ENCODE data around the gene SLC16A9.
A peak's percentile ranks its signal among the peaks of the same experiment; 100 is the strongest.

Gene SLC16A9

DNA sequence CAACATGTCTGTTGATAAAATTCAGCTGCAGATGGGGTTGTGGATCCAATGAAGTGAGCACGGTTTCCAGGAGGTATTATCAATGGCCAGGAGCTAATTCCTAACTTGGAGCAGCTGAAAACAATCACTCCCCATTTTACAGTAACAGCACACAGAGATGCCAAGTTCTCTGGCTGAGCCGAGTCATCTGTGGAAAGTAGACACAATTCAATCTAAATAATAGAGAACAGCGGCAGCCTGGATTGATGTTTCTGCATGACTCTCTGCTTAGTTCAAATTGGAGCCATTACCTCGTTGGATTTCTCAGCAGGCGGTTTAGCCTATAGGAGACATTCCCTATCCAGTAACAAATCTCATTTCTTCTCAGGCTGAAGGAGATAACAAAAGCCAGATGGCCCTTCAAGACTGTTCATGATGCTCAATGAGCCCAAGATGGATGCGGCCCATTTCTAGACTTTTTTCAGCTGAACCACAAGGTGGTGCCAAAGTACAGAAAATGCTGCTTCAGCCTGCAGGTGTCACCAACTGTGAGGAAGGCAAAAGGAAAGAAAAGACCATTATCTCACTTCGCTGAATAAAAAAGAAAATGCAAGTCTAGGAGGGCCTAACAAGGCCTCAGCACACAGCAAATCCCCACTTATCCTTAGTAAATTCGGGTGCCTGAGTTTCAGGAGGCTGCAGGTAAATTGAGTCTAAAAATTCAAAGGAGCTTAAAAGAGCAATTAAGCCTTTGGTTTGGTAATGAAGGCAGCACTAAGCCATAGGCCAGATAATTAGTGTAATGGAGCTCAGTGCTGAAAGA lies 83.7 kb downstream of the SLC16A9 start:
- DNase-seq, result peak; percentile 65

DNA sequence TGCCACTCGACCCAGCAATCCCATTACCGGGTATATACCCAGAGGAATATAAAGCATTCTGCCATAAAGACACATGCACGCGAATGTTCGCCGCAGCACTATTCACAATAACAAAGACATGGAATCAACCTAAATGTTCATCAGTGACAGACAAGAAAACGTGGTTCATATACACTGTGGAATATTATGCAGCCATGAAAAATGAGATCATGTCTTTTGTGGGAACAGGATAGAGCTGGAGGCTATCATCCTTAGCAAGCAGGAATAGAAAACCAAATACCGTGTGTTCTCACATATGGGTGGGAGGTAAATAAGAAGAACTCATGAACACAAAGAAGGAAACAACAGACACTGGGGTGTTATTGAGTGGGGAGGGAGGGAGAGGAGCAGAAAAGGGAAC lies 84.7 kb downstream of the SLC16A9 start:
- DNase-seq, result no peak

DNA sequence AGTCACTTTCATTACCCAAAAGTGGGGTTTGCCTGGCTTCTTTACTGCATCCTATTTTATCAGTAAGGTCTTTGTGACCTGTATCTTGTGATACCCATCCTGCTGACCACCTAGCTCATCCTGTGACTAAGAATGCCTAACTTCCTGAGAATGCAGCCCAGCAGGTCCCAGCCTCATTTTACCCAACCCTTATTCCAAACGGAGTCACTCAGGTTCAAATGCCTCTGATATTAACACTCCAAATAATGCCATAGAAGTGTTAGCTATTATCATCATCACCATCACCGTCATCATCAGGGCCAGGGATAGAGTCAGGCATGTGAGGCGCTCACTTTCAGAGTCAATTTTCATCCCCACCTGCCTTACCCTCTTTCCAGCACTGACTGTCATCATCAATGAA lies 85.5 kb downstream of the SLC16A9 start:
- no peak for DNase-seq

DNA sequence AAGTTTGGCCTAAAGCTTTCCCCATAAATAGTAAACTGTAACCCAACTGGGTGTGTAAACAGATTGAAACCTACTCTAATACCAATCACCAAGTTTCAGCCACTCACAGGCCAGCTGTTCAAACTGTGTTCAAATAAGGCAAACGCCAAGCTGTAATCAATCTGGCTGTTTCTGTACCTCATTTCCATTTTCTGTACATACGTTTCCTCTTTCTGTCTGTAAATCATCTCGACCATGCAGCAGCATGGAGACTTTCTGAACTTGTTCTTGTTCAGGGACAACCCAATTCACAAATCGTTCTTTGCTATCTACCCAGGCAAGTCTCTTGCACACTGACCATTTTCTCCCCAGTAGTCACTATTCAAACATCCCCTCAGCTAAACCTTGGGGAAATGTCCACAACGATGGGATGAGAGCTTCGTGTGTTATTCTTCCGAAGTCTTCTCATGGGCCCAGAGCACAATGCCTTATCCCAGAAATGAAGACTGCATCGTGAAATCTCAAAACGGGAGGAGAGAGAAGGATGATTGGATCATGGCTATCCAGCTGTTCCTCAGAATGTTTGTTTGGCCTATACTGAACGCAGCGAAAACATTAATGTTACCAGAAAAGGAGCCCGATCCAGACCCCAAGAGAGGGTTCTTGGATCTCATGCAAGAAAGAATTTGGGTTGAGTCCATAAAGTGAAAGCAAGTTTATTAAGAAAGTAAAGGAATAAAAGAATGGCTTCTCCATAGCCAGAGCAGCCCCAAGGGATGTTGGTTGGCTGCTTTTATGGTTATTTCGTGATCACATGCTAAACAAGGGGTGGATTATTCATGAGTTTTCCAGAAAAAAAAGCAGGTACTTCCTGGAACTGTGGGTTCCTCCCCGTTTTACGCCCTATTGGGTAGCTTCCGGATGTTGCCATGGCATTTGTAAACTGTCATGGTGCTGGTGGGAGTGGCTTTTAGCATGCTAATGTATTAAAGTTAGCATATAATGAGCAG lies 86.2 kb downstream of the SLC16A9 start:
- no peak for DNase-seq

DNA sequence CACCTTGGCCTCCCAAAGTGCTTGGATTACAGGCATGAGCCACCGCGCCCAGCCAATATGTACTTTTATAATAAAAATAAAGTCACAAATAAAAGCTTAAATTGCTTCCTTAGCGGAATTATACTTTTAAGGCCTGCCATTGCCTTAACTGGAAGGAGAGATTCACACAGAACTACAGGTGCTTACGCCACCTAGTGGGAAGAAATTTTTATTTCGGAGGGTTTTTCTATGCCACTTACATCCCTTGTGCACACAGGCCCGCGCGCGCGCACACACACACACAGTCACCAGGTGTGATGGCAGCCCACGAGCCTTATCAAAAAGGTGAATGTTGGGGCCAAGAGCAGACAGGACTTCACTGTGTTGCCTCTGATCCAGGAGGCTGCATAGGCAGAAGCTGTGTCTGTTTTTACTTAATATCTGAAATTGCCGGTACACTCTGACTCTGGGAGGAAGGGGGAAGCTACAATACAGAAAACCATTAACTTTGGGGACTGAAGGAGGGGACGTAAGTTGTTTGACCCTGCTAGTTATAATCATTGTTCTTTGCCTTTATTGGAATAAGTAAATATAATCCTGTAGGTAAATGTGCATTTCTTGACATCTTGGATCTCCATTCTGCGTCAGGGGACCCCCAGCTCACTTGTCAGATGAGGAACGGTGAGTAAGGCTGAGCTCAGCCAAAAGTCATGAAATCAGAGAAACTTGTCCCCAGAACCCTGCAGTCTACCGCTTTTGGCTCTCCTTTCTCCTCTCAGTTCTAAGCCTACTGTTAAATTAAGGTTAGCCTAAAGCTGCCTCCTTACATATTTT lies 87.1 kb downstream of the SLC16A9 start:
- no peak for DNase-seq

DNA sequence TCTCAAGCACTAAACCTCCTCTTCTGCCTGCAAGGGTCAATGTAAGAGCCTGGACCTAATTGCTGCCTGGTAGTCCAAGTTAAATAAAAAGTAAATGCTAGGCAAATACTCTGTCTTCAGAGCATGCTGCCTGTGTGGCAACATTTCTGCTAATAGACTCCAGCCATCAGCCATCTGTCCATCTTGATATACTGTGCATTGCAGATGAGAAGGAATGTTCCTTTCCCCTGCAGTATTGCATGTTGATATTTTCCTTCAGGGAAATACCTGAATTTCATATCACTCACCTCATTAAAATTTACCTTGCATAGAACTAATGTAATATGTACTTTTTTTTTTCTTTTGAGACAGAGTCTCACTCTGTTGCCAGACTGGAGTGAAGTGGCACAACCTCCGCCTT lies 87.9 kb downstream of the SLC16A9 start:
- no peak for DNase-seq

DNA sequence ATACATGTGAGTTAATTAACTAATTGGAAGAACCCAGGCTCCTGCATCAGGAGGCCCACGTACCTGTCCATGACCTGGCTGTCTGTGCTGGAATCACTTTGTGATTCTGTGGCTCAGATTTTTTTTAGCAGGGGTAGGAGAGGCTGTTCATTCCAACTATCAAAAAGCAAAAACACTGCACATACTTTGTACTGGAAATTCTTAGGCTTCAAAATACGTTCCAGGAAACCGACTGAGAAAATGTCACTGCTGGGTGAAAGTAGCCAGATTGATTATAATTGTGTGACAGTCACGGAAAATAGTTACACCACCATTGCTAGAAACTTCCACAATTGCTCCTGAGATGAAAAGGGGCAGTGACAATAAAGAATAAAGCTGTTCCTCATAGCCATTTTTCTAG lies 91.0 kb downstream of the SLC16A9 start:
- DNase-seq, result no peak

DNA sequence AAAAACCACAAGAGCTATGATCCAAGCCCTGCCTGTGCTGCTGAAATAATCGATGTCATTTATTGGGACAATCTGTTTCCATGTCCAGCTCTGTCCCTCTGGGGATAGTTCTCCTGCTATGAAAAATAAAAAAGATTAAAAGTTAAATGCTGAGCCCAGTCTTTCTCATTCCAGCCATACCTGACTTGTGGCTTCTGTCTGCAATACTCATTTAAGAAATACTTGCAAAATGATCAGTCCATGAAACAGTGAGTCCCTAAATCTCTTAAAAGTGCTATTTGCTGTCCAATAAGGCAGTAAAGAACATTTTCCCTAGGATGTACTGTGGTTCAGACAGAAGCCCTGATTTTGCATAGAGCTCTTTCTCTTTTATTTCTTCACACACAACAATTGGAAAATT lies 91.7 kb downstream of the SLC16A9 start:
- no peak for DNase-seq

DNA sequence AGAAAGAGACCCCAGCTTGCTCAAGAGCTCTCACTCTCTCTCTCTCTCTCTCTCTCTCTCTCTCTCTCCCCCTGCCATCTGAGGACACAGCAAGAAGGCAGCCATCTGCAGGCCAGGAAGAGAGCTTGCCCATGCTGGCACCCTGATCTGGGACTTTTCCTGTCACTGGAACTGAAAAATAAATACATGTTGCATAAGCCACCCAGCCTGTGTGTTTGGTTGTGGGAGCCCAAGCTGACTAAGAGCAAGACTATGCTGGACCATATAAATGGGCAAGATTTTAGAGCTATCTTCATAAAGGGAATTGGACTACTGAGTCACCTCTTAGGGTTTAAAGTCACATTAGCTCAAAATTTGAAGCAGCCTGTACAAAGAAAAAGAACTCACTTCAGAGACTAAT lies 98.6 kb downstream of the SLC16A9 start:
- DNase-seq, result no peak

DNA sequence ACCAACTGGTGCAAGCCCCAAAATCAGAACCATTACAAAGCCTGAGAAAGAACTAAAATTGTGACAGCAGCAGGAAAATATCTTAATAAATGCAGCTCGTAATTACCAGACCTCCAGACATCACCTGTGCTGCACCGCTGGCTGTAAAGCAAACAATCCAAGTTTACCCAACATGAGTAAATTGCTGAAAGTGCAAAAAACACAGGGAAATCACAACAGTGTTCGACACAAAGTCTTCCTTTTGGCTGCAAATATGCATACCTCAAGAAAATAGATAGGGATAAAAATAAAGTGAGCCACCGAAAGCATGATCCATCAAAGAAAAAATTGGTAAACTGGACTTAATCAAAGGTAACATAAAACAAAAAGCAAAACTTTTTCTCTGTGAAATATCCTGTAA lies 101.7 kb downstream of the SLC16A9 start:
- DNase-seq, result no peak

DNA sequence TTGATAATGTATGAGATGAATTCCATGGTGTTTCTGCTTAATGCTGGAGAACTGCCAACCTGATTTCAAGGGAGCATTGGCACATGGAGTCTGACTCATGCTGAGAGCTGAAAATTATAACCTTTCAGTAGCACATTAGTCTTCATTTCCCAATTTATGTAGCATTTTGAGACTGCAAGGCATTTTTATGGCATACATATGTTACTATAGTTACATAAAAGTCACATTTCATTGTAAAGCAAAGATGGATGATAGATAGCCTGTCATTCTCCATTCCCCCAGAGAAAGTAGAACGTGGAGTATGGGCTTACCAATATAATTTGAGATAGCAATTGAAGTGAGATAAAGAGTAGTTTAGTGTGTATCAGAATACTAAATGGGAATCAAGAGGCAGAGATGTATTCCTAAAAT lies 103.1 kb downstream of the SLC16A9 start:
- DNase-seq, result no peak

DNA sequence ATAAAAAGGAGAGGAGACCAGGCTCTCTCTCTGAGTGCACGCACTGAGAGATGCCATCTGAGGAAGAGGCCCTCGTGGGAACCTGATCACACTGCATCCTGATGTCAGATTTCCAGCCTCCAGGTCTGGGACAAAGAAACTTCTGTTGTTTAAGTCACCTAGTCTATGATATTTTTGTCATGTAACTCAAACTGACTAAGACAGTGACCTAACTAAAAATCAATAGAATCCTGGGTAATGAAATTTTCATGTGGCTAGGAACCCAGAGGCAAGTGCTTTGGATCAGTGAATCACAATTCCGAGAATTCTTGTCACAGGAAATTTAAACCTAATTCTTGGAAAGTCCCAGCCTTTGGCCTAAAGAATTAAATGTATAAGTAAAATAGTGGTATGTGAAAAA lies 107.7 kb downstream of the SLC16A9 start:
- DNase-seq, result no peak

All from activated effector memory CD4-positive, alpha-beta T cell treated with anti-CD3 and anti-CD28 coated beads, Interleukin-2, amount 50 U/mL, for 16 hours (primary cell).